Parathyroid adenoma (tissue), 2 donors: Measurements from ENCODE around the gene PTCD1.

ENCODE experiments used
- H2AFZ ChIP-seq: fragments of 300-600 bp; sonication (generic); one replicate; pipeline ENCODE4 v1.7.0; 2017; ENCODE audit warnings: antibody characterized with exemption, mild to moderate bottlenecking
- H3K27ac ChIP-seq: fragments of 300-600 bp; sonication (generic); one replicate; pipeline ENCODE4 v1.7.0; 2017
- H3K27me3 ChIP-seq: fragments of 300-600 bp; sonication (generic); one replicate; pipeline ENCODE4 v1.7.0; 2017; ENCODE audit warnings: low read length; ENCODE audit not compliant: control insufficient read depth, insufficient read depth
- H3K36me3 ChIP-seq: fragments of 300-600 bp; sonication (generic); one replicate; pipeline ENCODE4 v1.7.0; 2017; ENCODE audit warnings: low read length; ENCODE audit not compliant: control insufficient read depth, insufficient read depth
- H3K4me1 ChIP-seq: fragments of 300-600 bp; sonication (generic); one replicate; pipeline ENCODE4 v1.7.0; 2017; ENCODE audit warnings: control low read depth
- H3K4me2 ChIP-seq: fragments of 300-600 bp; sonication (generic); one replicate; pipeline ENCODE4 v1.7.0; 2017; ENCODE audit warnings: low read length
- H3K4me3 ChIP-seq: fragments of 300-600 bp; sonication (generic); one replicate; pipeline ENCODE4 v1.7.0; 2017; ENCODE audit warnings: low read depth, low read length
- H3K79me2 ChIP-seq: fragments of 300-600 bp; sonication (generic); one replicate; pipeline ENCODE4 v1.7.0; 2017; ENCODE audit warnings: control low read depth
- H3K9ac ChIP-seq: fragments of 300-600 bp; sonication (generic); one replicate; pipeline ENCODE4 v1.7.0; 2017; ENCODE audit warnings: mild to moderate bottlenecking
- H3K9me3 ChIP-seq: fragments of 300-600 bp; sonication (generic); one replicate; pipeline ENCODE4 v1.7.0; 2017; ENCODE audit warnings: low read length; ENCODE audit not compliant: control insufficient read depth
- CTCF ChIP-seq: fragments of 300-600 bp; sonication (generic); IDR thresholded peaks from one replicate; pipeline ENCODE4 v1.7.0; 2017; ENCODE audit warnings: antibody characterized with exemption, mild to moderate bottlenecking
- donor health status: primary hyperparathyroidism.

Gene PTCD1

GRCh38 chr7:99404235-99404976, 34.2 kb downstream of the PTCD1 start:
- H3K4me2 ChIP-seq, result no peak overlapping the region
- no peaks in the 10 kb centered on the region for H3K9me3 ChIP-seq
- H3K36me3 ChIP-seq, result no peaks in the 10 kb centered on the region
- no peak overlapping the region for H3K4me3 ChIP-seq
- no peak overlapping the region for H3K9ac ChIP-seq
- no peak overlapping the region for H2AFZ ChIP-seq
- no peak for TF ChIP-seq CTCF
- H3K79me2 ChIP-seq, result peaks cover 26% of the 10 kb centered on the region
- no peak overlapping the region for H3K27ac ChIP-seq
- no peaks in the 10 kb centered on the region for H3K27me3 ChIP-seq
- peaks cover 4% of the 10 kb centered on the region for H3K4me1 ChIP-seq

GRCh38 chr7:99403764-99404163, 34.8 kb downstream of the PTCD1 start:
- Histone ChIP-seq H3K4me3 (no peak overlapping the region), H3K9ac (no peak overlapping the region), H2AFZ (no peak overlapping the region), H3K4me1 (peaks cover 4% of the 10 kb centered on the region), H3K27me3 (no peaks in the 10 kb centered on the region), H3K9me3 (no peaks in the 10 kb centered on the region), H3K27ac (no peak overlapping the region), H3K36me3 (no peaks in the 10 kb centered on the region), H3K79me2 (peaks cover 22% of the 10 kb centered on the region), H3K4me2 (no peak overlapping the region)
- no peak for TF ChIP-seq CTCF

GRCh38 chr7:99402854-99403253, 35.7 kb downstream of the PTCD1 start:
- Histone ChIP-seq H3K4me3 (no peak overlapping the region), H3K4me2 (no peak overlapping the region), H3K27ac (no peak overlapping the region), H3K9me3 (no peaks in the 10 kb centered on the region), H3K9ac (no peak overlapping the region), H3K4me1 (peaks cover 4% of the 10 kb centered on the region), H3K27me3 (no peaks in the 10 kb centered on the region), H2AFZ (no peak overlapping the region), H3K36me3 (no peaks in the 10 kb centered on the region), H3K79me2 (peaks cover 17% of the 10 kb centered on the region)
- no peak for TF ChIP-seq CTCF

- no peak overlapping the region for H3K9ac ChIP-seq
- no peak overlapping the region for H3K27ac ChIP-seq
- no peaks in the 10 kb centered on the region for H3K9me3 ChIP-seq
- H3K79me2 ChIP-seq, result no peaks in the 10 kb centered on the region
- H3K4me2 ChIP-seq, result no peak overlapping the region
- no peaks in the 10 kb centered on the region for H3K27me3 ChIP-seq
- no peak for TF ChIP-seq CTCF
- no peak overlapping the region for H2AFZ ChIP-seq
- H3K4me1 ChIP-seq, result no peaks in the 10 kb centered on the region
- no peaks in the 10 kb centered on the region for H3K36me3 ChIP-seq
- no peak overlapping the region for H3K4me3 ChIP-seq
Measured at GRCh38 chr7:99399597-99399996, 39.0 kb downstream of the PTCD1 start.

GRCh38 chr7:99398891-99399445, 39.6 kb downstream of the PTCD1 start:
- H3K9ac ChIP-seq, result no peak overlapping the region
- TF ChIP-seq CTCF, result no peak
- H3K9me3 ChIP-seq, result no peaks in the 10 kb centered on the region
- no peak overlapping the region for H2AFZ ChIP-seq
- no peak overlapping the region for H3K27ac ChIP-seq
- no peaks in the 10 kb centered on the region for H3K36me3 ChIP-seq
- H3K79me2 ChIP-seq, result no peaks in the 10 kb centered on the region
- no peak overlapping the region for H3K4me2 ChIP-seq
- no peaks in the 10 kb centered on the region for H3K4me1 ChIP-seq
- H3K27me3 ChIP-seq, result no peaks in the 10 kb centered on the region
- no peak overlapping the region for H3K4me3 ChIP-seq
